WTC11 (cell line): ENCODE measurements around the gene RAET1E.

ENCODE experiments used
- ATF3 ChIP-seq: sonication (generic); formaldehyde crosslinking; conservative IDR thresholded peaks from 2 replicates; pipeline ENCODE4 v1.8.1; 2022; ENCODE audit warnings: mild to moderate bottlenecking, missing genetic modification reagents
- CTCF ChIP-seq: fragments of 200-600 bp; IDR thresholded peaks from 2 replicates; pipeline ENCODE4 v1.8.0; 2022; ENCODE audit warnings: antibody characterized with exemption
- E2F4 ChIP-seq: sonication (generic); formaldehyde crosslinking; IDR thresholded peaks from 2 replicates; pipeline ENCODE4 v1.8.1; 2022; ENCODE audit warnings: low read depth, mild to moderate bottlenecking, moderate library complexity, missing genetic modification reagents, borderline replicate concordance
- ESRRA ChIP-seq: sonication (generic); formaldehyde crosslinking; IDR thresholded peaks from 2 replicates; pipeline ENCODE4 v1.8.1; 2022; ENCODE audit warnings: mild to moderate bottlenecking, missing genetic modification reagents, borderline replicate concordance
- FOXP1 ChIP-seq: sonication (generic); formaldehyde crosslinking; IDR thresholded peaks from 2 replicates; pipeline ENCODE4 v1.8.0; 2022; ENCODE audit warnings: missing genetic modification reagents, mild to moderate bottlenecking, moderate library complexity, borderline replicate concordance
- JUN ChIP-seq: sonication (generic); formaldehyde crosslinking; IDR thresholded peaks from 2 replicates; pipeline ENCODE4 v1.8.0; 2023; ENCODE audit warnings: mild to moderate bottlenecking, missing genetic modification reagents
- USF1 ChIP-seq: sonication (generic); formaldehyde crosslinking; IDR thresholded peaks from 2 replicates; pipeline ENCODE4 v1.8.0; 2022; ENCODE audit warnings: mild to moderate bottlenecking, missing genetic modification reagents
- ZNF416 ChIP-seq: fragments of 250-450 bp; sonication (Bioruptor Pico); IDR thresholded peaks from 2 replicates; pipeline ENCODE4 v1.9.0; 2021; ENCODE audit warnings: mild to moderate bottlenecking, inconsistent platforms
- ZNF512 ChIP-seq: sonication (generic); formaldehyde crosslinking; IDR thresholded peaks from 2 replicates; pipeline ENCODE4 v1.8.1; 2022; ENCODE audit warnings: missing genetic modification reagents, borderline replicate concordance
- ZSCAN18 ChIP-seq: fragments of 250-450 bp; sonication (Bioruptor Pico); IDR thresholded peaks from 2 replicates; pipeline ENCODE4 v2.1.2; 2022; ENCODE audit warnings: mild to moderate bottlenecking, moderate library complexity

GRCh38 chr6:149942461-149942829 is 44.5 kb upstream of the RAET1E start:
- TF ChIP-seq CTCF (no peak), ZNF416 (no peak), ZNF512 (CRISPR knock-in tag) (no peak), ATF3 (CRISPR knock-in tag) (no peak), ESRRA (no peak), ZSCAN18 (no peak), FOXP1 (CRISPR knock-in tag) (no peak), USF1 (CRISPR knock-in tag) (no peak), JUN (CRISPR knock-in tag) (no peak), E2F4 (no peak)
